DOHH2 (cell line): ENCODE results near the gene SAP130.

Source experiments
- H3F3A ChIP-seq: fragments of 200-600 bp; sonication (generic), shearing (Covaris generic); 2 replicates; pipeline ENCODE4 v1.6.0; 2016; ENCODE audit warnings: antibody characterized with exemption, mild to moderate bottlenecking; ENCODE audit not compliant: control insufficient read depth, insufficient read depth
- H3K27ac ChIP-seq: fragments of 200-600 bp; sonication (generic); 2 replicates; pipeline ENCODE4 v1.5.1; 2014; ENCODE audit warnings: low read depth, mild to moderate bottlenecking, low read length, moderate library complexity
- H3K27me3 ChIP-seq: fragments of 200-600 bp; sonication (generic); 2 replicates; pipeline ENCODE4 v1.6.1; 2014; ENCODE audit warnings: mild to moderate bottlenecking, low read length, mixed read lengths; ENCODE audit not compliant: control insufficient read depth
- H3K36me3 ChIP-seq: fragments of 200-600 bp; sonication (generic); 2 replicates; pipeline ENCODE4 v1.6.1; 2014; ENCODE audit warnings: mild to moderate bottlenecking, low read length, moderate library complexity, mixed read lengths; ENCODE audit not compliant: control insufficient read depth
- H3K4me1 ChIP-seq: fragments of 200-600 bp; sonication (generic); 2 replicates; pipeline ENCODE4 v1.6.1; 2014; ENCODE audit warnings: mild to moderate bottlenecking, low read length, mixed read lengths; ENCODE audit not compliant: control insufficient read depth
- H3K4me2 ChIP-seq: fragments of 200-600 bp; sonication (generic); 2 replicates; pipeline ENCODE4 v1.6.0; 2014; ENCODE audit warnings: mild to moderate bottlenecking, low read length, moderate library complexity
- H3K4me3 ChIP-seq: fragments of 200-600 bp; sonication (generic); 2 replicates; pipeline ENCODE4 v1.5.1; 2014; ENCODE audit warnings: mild to moderate bottlenecking, low read length, mixed read lengths
- H3K79me2 ChIP-seq: fragments of 200-600 bp; sonication (generic); 2 replicates; pipeline ENCODE4 v1.6.1; 2014; ENCODE audit warnings: mild to moderate bottlenecking, low read length, mixed read lengths; ENCODE audit not compliant: control insufficient read depth
- H3K9me2 ChIP-seq: fragments of 200-600 bp; sonication (generic); replicated peaks from 2 replicates; pipeline ENCODE4 v1.6.1; 2014; ENCODE audit warnings: mild to moderate bottlenecking, low read length, mixed read lengths; ENCODE audit not compliant: control insufficient read depth
- H3K9me3 ChIP-seq: fragments of 200-600 bp; sonication (generic); 2 replicates; pipeline ENCODE4 v1.6.1; 2014; ENCODE audit warnings: antibody characterized with exemption, low read length, mixed read lengths; ENCODE audit not compliant: control insufficient read depth, insufficient read depth
- H4K20me1 ChIP-seq: fragments of 200-600 bp; sonication (generic); 2 replicates; pipeline ENCODE4 v1.6.0; 2014; ENCODE audit warnings: low read depth, mild to moderate bottlenecking, antibody characterized with exemption, low read length, moderate library complexity; ENCODE audit not compliant: control insufficient read depth, insufficient read depth
- CTCF ChIP-seq: fragments of 200-600 bp; sonication (generic); IDR thresholded peaks from one replicate; pipeline ENCODE4 v1.5.1; 2014; ENCODE audit warnings: antibody characterized with exemption, mild to moderate bottlenecking, low read depth, low read length; ENCODE audit not compliant: poor library complexity, severe bottlenecking
- EZH2phosphoT487 ChIP-seq: fragments of 200-600 bp; sonication (generic); IDR thresholded peaks from 2 replicates; pipeline ENCODE4 v1.6.1; 2017; ENCODE audit warnings: borderline replicate concordance, mild to moderate bottlenecking, antibody characterized with exemption, low read length, moderate library complexity, mixed read lengths

Gene SAP130

DNA sequence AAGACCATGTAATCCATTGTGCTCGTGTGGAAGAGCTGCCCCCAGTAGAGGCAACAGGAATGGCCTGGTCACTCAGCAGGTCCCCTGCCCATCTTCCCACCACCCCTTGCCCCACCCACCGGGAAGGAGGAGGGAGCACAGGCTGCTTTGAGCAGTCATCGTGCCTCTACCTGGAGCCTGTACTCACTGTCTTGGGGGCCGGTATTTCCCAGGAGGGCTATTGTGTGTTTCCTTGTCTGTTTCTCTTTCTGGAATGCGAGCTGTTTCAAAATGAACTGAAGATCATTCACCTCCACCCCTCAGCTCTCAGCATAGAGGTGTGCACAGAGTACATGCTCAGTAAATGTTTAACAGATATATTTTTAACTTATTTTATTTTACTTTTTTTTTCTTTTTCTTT is 134.4 kb downstream of the SAP130 start:
- Histone ChIP-seq H3K27ac (no peak overlapping the region), H3K4me2 (no peak overlapping the region), H4K20me1 (no peaks in the 10 kb centered on the region), H3K4me3 (no peak overlapping the region), H3K4me1 (peaks cover 20% of the 10 kb centered on the region), H3K79me2 (no peaks in the 10 kb centered on the region), H3K36me3 (no peaks in the 10 kb centered on the region), H3K9me3 (no peaks in the 10 kb centered on the region), H3K9me2 (no peaks in the 10 kb centered on the region), H3K27me3 (no peaks in the 10 kb centered on the region), H3F3A (0 out of 2 replicates have a peak, but pooled peaks cover 7% of the 10 kb centered on the region)
- TF ChIP-seq CTCF (no peak), EZH2phosphoT487 (no peak)

DNA sequence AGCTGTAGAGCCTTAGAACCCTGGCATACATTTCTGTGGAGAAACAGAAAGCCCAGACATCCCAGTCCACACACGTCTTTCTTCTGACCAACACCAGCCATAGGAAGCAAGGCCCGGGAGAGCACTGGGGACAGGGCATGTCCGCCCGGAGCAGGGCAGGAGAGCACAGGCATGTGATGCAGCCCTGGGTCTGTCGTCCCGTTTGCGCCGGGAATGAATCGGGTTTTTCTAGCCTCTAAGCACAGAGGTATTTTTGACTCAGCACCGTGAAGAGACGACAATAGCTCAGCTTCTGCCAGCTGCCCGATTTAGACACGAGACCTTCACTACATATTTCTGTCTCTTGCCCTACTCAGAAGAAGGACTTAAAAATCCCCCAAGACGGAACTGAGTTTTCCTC is 134.8 kb downstream of the SAP130 start:
- H3K9me2 ChIP-seq, result no peaks in the 10 kb centered on the region
- H4K20me1 ChIP-seq, result no peaks in the 10 kb centered on the region
- no peak overlapping the region for H3K27ac ChIP-seq
- peaks cover 17% of the 10 kb centered on the region for H3K4me1 ChIP-seq
- peaks cover 1% of the 10 kb centered on the region; the same call in 1 of the 2 replicates for H3K79me2 ChIP-seq
- 0 out of 2 replicates have a peak, but pooled peaks cover 5% of the 10 kb centered on the region for H3F3A ChIP-seq
- H3K36me3 ChIP-seq, result 0 out of 2 replicates have a peak, but pooled peaks cover under 1% of the 10 kb centered on the region
- H3K9me3 ChIP-seq, result no peaks in the 10 kb centered on the region
- no peak overlapping the region for H3K4me3 ChIP-seq
- H3K4me2 ChIP-seq, result no peak overlapping the region; the same call in 1 of the 2 replicates
- no peaks in the 10 kb centered on the region for H3K27me3 ChIP-seq
- TF ChIP-seq CTCF (no peak), EZH2phosphoT487 (no peak)

GRCh38 chr2:127891811-127892210 is 136.0 kb downstream of the SAP130 start:
- H3K27me3 ChIP-seq, result no peaks in the 10 kb centered on the region
- H3K4me3 ChIP-seq, result no peak overlapping the region
- no peak overlapping the region for H3K4me2 ChIP-seq

More at GRCh38 chr2:127891811-127892210, 136.0 kb downstream of the SAP130 start:
- peaks cover 12% of the 10 kb centered on the region for H3K79me2 ChIP-seq
- H3K9me2 ChIP-seq, result no peaks in the 10 kb centered on the region
- H3F3A ChIP-seq, result 0 out of 2 replicates have a peak, but pooled peaks cover 4% of the 10 kb centered on the region
- no peaks in the 10 kb centered on the region for H3K9me3 ChIP-seq
- peaks cover 20% of the 10 kb centered on the region for H3K4me1 ChIP-seq
- H4K20me1 ChIP-seq, result no peaks in the 10 kb centered on the region
- TF ChIP-seq EZH2phosphoT487 (no peak), CTCF (no peak)
- no peak overlapping the region for H3K27ac ChIP-seq
- 0 out of 2 replicates have a peak, but pooled peaks cover 4% of the 10 kb centered on the region for H3K36me3 ChIP-seq
